GM23338 (cell line): ENCODE data around the gene KDM4B. TPM values are rescaled to one million over a fixed set of nuclear protein-coding genes. Genes with fewer than 3 reads are reported as not detected.

Source experiments
- ATAC-seq: fragments of 200-7000 bp; cut with Tn5 transposase; 3 replicates; pipeline ENCODE4 v1.9.1; 2020
- DNase-seq: peaks from one replicate; pipeline ENCODE4 v3.0.0-alpha.2; 2015; ENCODE audit warnings: low spot score
- H2AFZ ChIP-seq: fragments of 200-600 bp; sonication (generic); 2 replicates; pipeline ENCODE4 v1.8.0; 2016; ENCODE audit warnings: antibody characterized with exemption, mild to moderate bottlenecking, moderate library complexity
- H3F3A ChIP-seq: fragments of 200-600 bp; sonication (generic); replicated peaks from 2 replicates; pipeline ENCODE4 v1.8.0; 2017; ENCODE audit warnings: antibody characterized with exemption, mixed run types, low read depth
- H3K27ac ChIP-seq: fragments of 200-600 bp; sonication (generic); 2 replicates; pipeline ENCODE4 v1.6.1; 2016; ENCODE audit warnings: low read depth
- H3K27me3 ChIP-seq: fragments of 200-600 bp; sonication (generic); 2 replicates; pipeline ENCODE4 v1.8.0; 2016; ENCODE audit warnings: mild to moderate bottlenecking, mixed run types, moderate library complexity; ENCODE audit not compliant: insufficient read depth
- H3K36me3 ChIP-seq: fragments of 200-600 bp; sonication (generic); 2 replicates; pipeline ENCODE4 v1.8.0; 2016; ENCODE audit warnings: mild to moderate bottlenecking; ENCODE audit not compliant: insufficient read depth
- H3K4me1 ChIP-seq: fragments of 200-600 bp; sonication (generic); 2 replicates; pipeline ENCODE4 v1.8.0; 2016; ENCODE audit warnings: mild to moderate bottlenecking, moderate library complexity; ENCODE audit not compliant: insufficient read depth
- H3K4me2 ChIP-seq: fragments of 200-600 bp; sonication (generic); 2 replicates; pipeline ENCODE4 v1.7.1; 2017; ENCODE audit warnings: mixed run types
- H3K4me3 ChIP-seq: fragments of 200-600 bp; sonication (generic); 2 replicates; pipeline ENCODE4 v1.6.1; 2016; ENCODE audit warnings: mixed run types
- H3K79me2 ChIP-seq: fragments of 200-600 bp; sonication (generic); replicated peaks from 2 replicates; pipeline ENCODE4 v1.8.0; 2017; ENCODE audit warnings: mild to moderate bottlenecking; ENCODE audit not compliant: insufficient read depth
- H3K9me2 ChIP-seq: fragments of 200-600 bp; sonication (generic); 2 replicates; pipeline ENCODE4 v1.8.0; 2017; ENCODE audit not compliant: insufficient read depth
- H4K20me1 ChIP-seq: fragments of 200-600 bp; sonication (generic); replicated peaks from 2 replicates; pipeline ENCODE4 v1.8.0; 2017; ENCODE audit warnings: mild to moderate bottlenecking; ENCODE audit not compliant: insufficient read depth
- H3K27ac Mint-ChIP-seq: 2 replicates; pipeline ENCODE4 v1.8.0; 2020; ENCODE audit warnings: inconsistent platforms, mild to moderate bottlenecking, moderate library complexity, mixed read lengths
- H3K27me3 Mint-ChIP-seq: 3 replicates; pipeline ENCODE4 v1.8.0; 2022; ENCODE audit warnings: low read depth, mild to moderate bottlenecking, moderate library complexity, mixed read lengths, inconsistent platforms; ENCODE audit not compliant: insufficient read depth, poor library complexity
- H3K36me3 Mint-ChIP-seq: 3 replicates; pipeline ENCODE4 v1.8.0; 2021; ENCODE audit warnings: low read depth, mild to moderate bottlenecking, inconsistent platforms, moderate library complexity, mixed read lengths
- H3K4me1 Mint-ChIP-seq: 3 replicates; pipeline ENCODE4 v1.8.0; 2020; ENCODE audit warnings: mild to moderate bottlenecking, inconsistent platforms, mixed read lengths
- H3K4me3 Mint-ChIP-seq: 3 replicates; pipeline ENCODE4 v1.8.0; 2021; ENCODE audit warnings: moderate library complexity, mild to moderate bottlenecking, inconsistent platforms, mixed read lengths
- H3K9me3 Mint-ChIP-seq: 3 replicates; pipeline ENCODE4 v1.8.0; 2020; ENCODE audit warnings: moderate library complexity, mild to moderate bottlenecking, inconsistent platforms, mixed read lengths
- CREB1 ChIP-seq: fragments of 250-450 bp; sonication (Bioruptor Pico); IDR thresholded peaks from 2 replicates; pipeline ENCODE4 v1.5.0; 2020; ENCODE audit warnings: low read depth, mild to moderate bottlenecking, moderate library complexity
- ETS1 ChIP-seq: IDR thresholded peaks from 2 replicates; pipeline ENCODE4 v1.6.1; 2016; ENCODE audit warnings: antibody characterized with exemption
- EZH2 ChIP-seq: fragments of 200-600 bp; sonication (generic); IDR thresholded peaks from one replicate; pipeline ENCODE4 v1.8.0; 2017; ENCODE audit warnings: antibody characterized with exemption, mild to moderate bottlenecking, low read depth; ENCODE audit not compliant: unreplicated experiment
- EZH2phosphoT487 ChIP-seq: fragments of 200-600 bp; sonication (generic); IDR thresholded peaks from one replicate; pipeline ENCODE4 v1.8.1; 2018; ENCODE audit warnings: antibody characterized with exemption; ENCODE audit not compliant: unreplicated experiment
- JUNB ChIP-seq: IDR thresholded peaks from one replicate; pipeline ENCODE4 v1.6.1; 2016; ENCODE audit warnings: antibody characterized with exemption; ENCODE audit not compliant: unreplicated experiment
- STAT1 ChIP-seq: IDR thresholded peaks from one replicate; pipeline ENCODE4 v1.6.1; 2016; ENCODE audit warnings: antibody characterized with exemption; ENCODE audit not compliant: unreplicated experiment
- ZNF114 ChIP-seq: fragments of 250-450 bp; sonication (Bioruptor Pico); IDR thresholded peaks from 2 replicates; pipeline ENCODE4 v1.5.0; 2020; ENCODE audit warnings: mild to moderate bottlenecking, moderate library complexity
- ZNF462 ChIP-seq: fragments of 250-450 bp; sonication (Bioruptor Pico); IDR thresholded peaks from 2 replicates; pipeline ENCODE4 v1.5.0; 2020; ENCODE audit warnings: mild to moderate bottlenecking, moderate library complexity
- polyA plus RNA-seq: library from polyadenylated mRNA; unstranded; fragments of >200 nt; fragmentation: Nextera tagmentation; extraction: Ambion mirVana; gene quantifications from 2 replicates; pipeline ENCODE4 v1.2.1, GENCODE V29; 2016
- total RNA-seq: library from RNA; depleted of rRNA; stranded (reverse); fragments of >200 nt; shearing (Covaris generic); gene quantifications from 2 replicates; pipeline ENCODE4 v1.2.3, GENCODE V29; 2014
- TF ChIP-seq, protein P1 (sequence below): IDR thresholded peaks from one replicate; pipeline ENCODE4 v1.6.1; 2018; ENCODE audit warnings: antibody characterized with exemption; ENCODE audit not compliant: unreplicated experiment
- TF ChIP-seq, protein P2 (sequence below), 2 experiments: fragments of 200-600 bp in 1 of 2; sonication (generic) in 1 of 2; conservative IDR thresholded peaks; 2 replicates each; pipeline versions ENCODE4 v1.5.1 to v1.6.1; 2016 to 2017; ENCODE audit warnings: antibody characterized with exemption in 2 of 2, low read depth in 2 of 2, mild to moderate bottlenecking in 2 of 2, moderate library complexity in 1 of 2

The KDM4B gene
- total and polyA plus RNA-seq, 2 experiments from 2014 or later = 9.1 to 27.6 TPM

- ATAC-seq (no peak), DNase-seq (no peak)
- H3K4me3 Mint-ChIP-seq = no peak overlapping the region
- TF ChIP-seq, protein P1, sequence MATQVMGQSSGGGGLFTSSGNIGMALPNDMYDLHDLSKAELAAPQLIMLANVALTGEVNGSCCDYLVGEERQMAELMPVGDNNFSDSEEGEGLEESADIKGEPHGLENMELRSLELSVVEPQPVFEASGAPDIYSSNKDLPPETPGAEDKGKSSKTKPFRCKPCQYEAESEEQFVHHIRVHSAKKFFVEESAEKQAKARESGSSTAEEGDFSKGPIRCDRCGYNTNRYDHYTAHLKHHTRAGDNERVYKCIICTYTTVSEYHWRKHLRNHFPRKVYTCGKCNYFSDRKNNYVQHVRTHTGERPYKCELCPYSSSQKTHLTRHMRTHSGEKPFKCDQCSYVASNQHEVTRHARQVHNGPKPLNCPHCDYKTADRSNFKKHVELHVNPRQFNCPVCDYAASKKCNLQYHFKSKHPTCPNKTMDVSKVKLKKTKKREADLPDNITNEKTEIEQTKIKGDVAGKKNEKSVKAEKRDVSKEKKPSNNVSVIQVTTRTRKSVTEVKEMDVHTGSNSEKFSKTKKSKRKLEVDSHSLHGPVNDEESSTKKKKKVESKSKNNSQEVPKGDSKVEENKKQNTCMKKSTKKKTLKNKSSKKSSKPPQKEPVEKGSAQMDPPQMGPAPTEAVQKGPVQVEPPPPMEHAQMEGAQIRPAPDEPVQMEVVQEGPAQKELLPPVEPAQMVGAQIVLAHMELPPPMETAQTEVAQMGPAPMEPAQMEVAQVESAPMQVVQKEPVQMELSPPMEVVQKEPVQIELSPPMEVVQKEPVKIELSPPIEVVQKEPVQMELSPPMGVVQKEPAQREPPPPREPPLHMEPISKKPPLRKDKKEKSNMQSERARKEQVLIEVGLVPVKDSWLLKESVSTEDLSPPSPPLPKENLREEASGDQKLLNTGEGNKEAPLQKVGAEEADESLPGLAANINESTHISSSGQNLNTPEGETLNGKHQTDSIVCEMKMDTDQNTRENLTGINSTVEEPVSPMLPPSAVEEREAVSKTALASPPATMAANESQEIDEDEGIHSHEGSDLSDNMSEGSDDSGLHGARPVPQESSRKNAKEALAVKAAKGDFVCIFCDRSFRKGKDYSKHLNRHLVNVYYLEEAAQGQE = no peak
- TF ChIP-seq STAT1 (no peak), JUNB (no peak), CREB1 (no peak), ETS1 (no peak)
- no peaks in the 10 kb centered on the region for H3K36me3 Mint-ChIP-seq
- no peak overlapping the region for H3K4me2 ChIP-seq
- H3K27ac Mint-ChIP-seq = no peak overlapping the region
- no peaks in the 10 kb centered on the region for H4K20me1 ChIP-seq
- H3K36me3 ChIP-seq = no peaks in the 10 kb centered on the region
- no peak overlapping the region for H2AFZ ChIP-seq
- H3K9me3 Mint-ChIP-seq = no peaks in the 10 kb centered on the region; the same call in 2 of the 3 replicates
- 0 out of 3 replicates have a peak, but pooled peaks cover 2% of the 10 kb centered on the region for H3K4me1 Mint-ChIP-seq
- no peaks in the 10 kb centered on the region for H3K9me2 ChIP-seq
- H3K27me3 Mint-ChIP-seq = peaks cover 7% of the 10 kb centered on the region
- no peak overlapping the region for H3K27ac ChIP-seq
- no peak overlapping the region for H3K4me3 ChIP-seq
- H3K27me3 ChIP-seq = no peaks in the 10 kb centered on the region
- no peaks in the 10 kb centered on the region for H3K79me2 ChIP-seq
- no peaks in the 10 kb centered on the region for H3F3A ChIP-seq
- no peaks in the 10 kb centered on the region for H3K4me1 ChIP-seq
These were observed 214.7 kb downstream of the KDM4B start for GRCh38 chr19:5183616-5184015.

GRCh38 chr19:5184930-5185329 lies 216.0 kb downstream of the KDM4B start:
- H3K27ac Mint-ChIP-seq = no peak overlapping the region
- no peaks in the 10 kb centered on the region for H3K36me3 Mint-ChIP-seq
- no peaks in the 10 kb centered on the region for H3K4me1 ChIP-seq
- H3K9me2 ChIP-seq = no peaks in the 10 kb centered on the region
- DNase-seq = no peak
- H2AFZ ChIP-seq = no peak overlapping the region
- 0 out of 3 replicates have a peak, but pooled peaks cover 2% of the 10 kb centered on the region for H3K4me1 Mint-ChIP-seq
- no peak overlapping the region for H3K4me3 ChIP-seq
- ATAC-seq = no peak
- no peaks in the 10 kb centered on the region for H3K27me3 ChIP-seq
- H3K79me2 ChIP-seq = no peaks in the 10 kb centered on the region
- 0 out of 2 replicates have a peak, but pooled peaks cover 2% of the 10 kb centered on the region for H3F3A ChIP-seq
- H3K4me2 ChIP-seq = no peak overlapping the region
- no peak overlapping the region for H3K27ac ChIP-seq
- no peak overlapping the region for H3K4me3 Mint-ChIP-seq
- no peaks in the 10 kb centered on the region; the same call in 2 of the 3 replicates for H3K9me3 Mint-ChIP-seq
- no peaks in the 10 kb centered on the region for H3K36me3 ChIP-seq
- H4K20me1 ChIP-seq = no peaks in the 10 kb centered on the region
- H3K27me3 Mint-ChIP-seq = peaks cover 10% of the 10 kb centered on the region
- TF ChIP-seq CREB1 (no peak), ZNF462 (CRISPR knock-in tag) (no peak), EZH2phosphoT487 (no peak), ZNF114 (CRISPR knock-in tag) (no peak), EZH2 (no peak)
- TF ChIP-seq, protein P2, sequence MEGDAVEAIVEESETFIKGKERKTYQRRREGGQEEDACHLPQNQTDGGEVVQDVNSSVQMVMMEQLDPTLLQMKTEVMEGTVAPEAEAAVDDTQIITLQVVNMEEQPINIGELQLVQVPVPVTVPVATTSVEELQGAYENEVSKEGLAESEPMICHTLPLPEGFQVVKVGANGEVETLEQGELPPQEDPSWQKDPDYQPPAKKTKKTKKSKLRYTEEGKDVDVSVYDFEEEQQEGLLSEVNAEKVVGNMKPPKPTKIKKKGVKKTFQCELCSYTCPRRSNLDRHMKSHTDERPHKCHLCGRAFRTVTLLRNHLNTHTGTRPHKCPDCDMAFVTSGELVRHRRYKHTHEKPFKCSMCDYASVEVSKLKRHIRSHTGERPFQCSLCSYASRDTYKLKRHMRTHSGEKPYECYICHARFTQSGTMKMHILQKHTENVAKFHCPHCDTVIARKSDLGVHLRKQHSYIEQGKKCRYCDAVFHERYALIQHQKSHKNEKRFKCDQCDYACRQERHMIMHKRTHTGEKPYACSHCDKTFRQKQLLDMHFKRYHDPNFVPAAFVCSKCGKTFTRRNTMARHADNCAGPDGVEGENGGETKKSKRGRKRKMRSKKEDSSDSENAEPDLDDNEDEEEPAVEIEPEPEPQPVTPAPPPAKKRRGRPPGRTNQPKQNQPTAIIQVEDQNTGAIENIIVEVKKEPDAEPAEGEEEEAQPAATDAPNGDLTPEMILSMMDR (conservative IDR thresholded peaks at IDR 0.05; ENCODE audit: low read depth in 2 of 2) = no peak
